ENCODE results near the gene TRABD2B.

DNA sequence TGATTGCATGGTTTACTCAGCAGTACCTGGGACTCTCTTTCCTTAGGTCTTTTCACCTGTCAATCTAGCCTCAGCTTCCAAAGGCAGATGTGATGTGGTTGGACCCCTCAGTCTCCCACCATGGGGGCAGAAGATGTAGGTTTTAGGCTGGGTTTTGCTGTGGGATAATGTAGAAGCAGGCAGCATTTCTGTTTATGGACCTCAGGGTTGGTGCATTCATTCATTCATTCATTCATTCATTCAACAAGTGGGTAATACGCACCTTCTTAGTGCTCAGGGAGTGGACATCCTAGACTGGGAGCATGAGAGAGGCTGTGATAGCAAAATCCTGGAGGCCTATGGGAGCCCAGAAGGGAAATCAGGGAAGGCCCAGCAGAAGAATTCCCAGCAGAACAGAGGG, 209.6 kb downstream of the TRABD2B start:
- TF ChIP-seq, protein P1, sequence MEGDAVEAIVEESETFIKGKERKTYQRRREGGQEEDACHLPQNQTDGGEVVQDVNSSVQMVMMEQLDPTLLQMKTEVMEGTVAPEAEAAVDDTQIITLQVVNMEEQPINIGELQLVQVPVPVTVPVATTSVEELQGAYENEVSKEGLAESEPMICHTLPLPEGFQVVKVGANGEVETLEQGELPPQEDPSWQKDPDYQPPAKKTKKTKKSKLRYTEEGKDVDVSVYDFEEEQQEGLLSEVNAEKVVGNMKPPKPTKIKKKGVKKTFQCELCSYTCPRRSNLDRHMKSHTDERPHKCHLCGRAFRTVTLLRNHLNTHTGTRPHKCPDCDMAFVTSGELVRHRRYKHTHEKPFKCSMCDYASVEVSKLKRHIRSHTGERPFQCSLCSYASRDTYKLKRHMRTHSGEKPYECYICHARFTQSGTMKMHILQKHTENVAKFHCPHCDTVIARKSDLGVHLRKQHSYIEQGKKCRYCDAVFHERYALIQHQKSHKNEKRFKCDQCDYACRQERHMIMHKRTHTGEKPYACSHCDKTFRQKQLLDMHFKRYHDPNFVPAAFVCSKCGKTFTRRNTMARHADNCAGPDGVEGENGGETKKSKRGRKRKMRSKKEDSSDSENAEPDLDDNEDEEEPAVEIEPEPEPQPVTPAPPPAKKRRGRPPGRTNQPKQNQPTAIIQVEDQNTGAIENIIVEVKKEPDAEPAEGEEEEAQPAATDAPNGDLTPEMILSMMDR (IDR thresholded peaks at IDR 0.05): no peak
- TF ChIP-seq POLR2A (IDR thresholded peaks at IDR 0.05): no peak
